Glutamatergic neuron (in vitro differentiated cells): ENCODE data around the gene SERPINA3. TPM values are rescaled to one million over a fixed set of nuclear protein-coding genes. Genes with fewer than 3 reads are reported as not detected.

ENCODE experiments used
- DNase-seq: peaks from one replicate; pipeline ENCODE4 v3.0.0; 2022
- H3K27ac Mint-ChIP-seq: one replicate; pipeline ENCODE4 v1.8.0; 2020; ENCODE audit warnings: mild to moderate bottlenecking, mixed read lengths, inconsistent platforms; ENCODE audit not compliant: unreplicated experiment
- H3K27me3 Mint-ChIP-seq: one replicate; pipeline ENCODE4 v1.8.0; 2020; ENCODE audit warnings: mild to moderate bottlenecking, moderate library complexity, mixed read lengths, inconsistent platforms; ENCODE audit not compliant: unreplicated experiment
- H3K36me3 Mint-ChIP-seq: one replicate; pipeline ENCODE4 v1.8.0; 2020; ENCODE audit warnings: mild to moderate bottlenecking, mixed read lengths, inconsistent platforms; ENCODE audit not compliant: unreplicated experiment
- H3K4me1 Mint-ChIP-seq: one replicate; pipeline ENCODE4 v1.8.0; 2020; ENCODE audit warnings: mild to moderate bottlenecking, low read depth, mixed read lengths, inconsistent platforms; ENCODE audit not compliant: unreplicated experiment
- H3K4me3 Mint-ChIP-seq: one replicate; pipeline ENCODE4 v1.8.0; 2020; ENCODE audit warnings: mild to moderate bottlenecking, mixed read lengths, inconsistent platforms; ENCODE audit not compliant: unreplicated experiment
- H3K9me3 Mint-ChIP-seq: one replicate; pipeline ENCODE4 v1.8.0; 2020; ENCODE audit warnings: mild to moderate bottlenecking, moderate library complexity, mixed read lengths, inconsistent platforms; ENCODE audit not compliant: unreplicated experiment
- total RNA-seq: library from RNA; stranded (reverse); fragmentation: NEBNext Ultra II Directional; extraction: Animal tissue kit (Norgen Biotek cat#: 25700); gene quantifications from one replicate; pipeline ENCODE4 v1.2.1, GENCODE V29; 2021; ENCODE audit not compliant: unreplicated experiment
- TF ChIP-seq, protein P1 (sequence below): fragments of 200-600 bp; sonication (generic); IDR thresholded peaks from one replicate; pipeline ENCODE4 v1.5.0; 2021; ENCODE audit not compliant: partially characterized antibody, unreplicated experiment

SERPINA3 gene
- total RNA-seq, 1 donor from 2014 or later, result not detected

GRCh38 chr14:94578712-94579111 is 33.5 kb upstream of the SERPINA3 start:
- TF ChIP-seq, protein P1, sequence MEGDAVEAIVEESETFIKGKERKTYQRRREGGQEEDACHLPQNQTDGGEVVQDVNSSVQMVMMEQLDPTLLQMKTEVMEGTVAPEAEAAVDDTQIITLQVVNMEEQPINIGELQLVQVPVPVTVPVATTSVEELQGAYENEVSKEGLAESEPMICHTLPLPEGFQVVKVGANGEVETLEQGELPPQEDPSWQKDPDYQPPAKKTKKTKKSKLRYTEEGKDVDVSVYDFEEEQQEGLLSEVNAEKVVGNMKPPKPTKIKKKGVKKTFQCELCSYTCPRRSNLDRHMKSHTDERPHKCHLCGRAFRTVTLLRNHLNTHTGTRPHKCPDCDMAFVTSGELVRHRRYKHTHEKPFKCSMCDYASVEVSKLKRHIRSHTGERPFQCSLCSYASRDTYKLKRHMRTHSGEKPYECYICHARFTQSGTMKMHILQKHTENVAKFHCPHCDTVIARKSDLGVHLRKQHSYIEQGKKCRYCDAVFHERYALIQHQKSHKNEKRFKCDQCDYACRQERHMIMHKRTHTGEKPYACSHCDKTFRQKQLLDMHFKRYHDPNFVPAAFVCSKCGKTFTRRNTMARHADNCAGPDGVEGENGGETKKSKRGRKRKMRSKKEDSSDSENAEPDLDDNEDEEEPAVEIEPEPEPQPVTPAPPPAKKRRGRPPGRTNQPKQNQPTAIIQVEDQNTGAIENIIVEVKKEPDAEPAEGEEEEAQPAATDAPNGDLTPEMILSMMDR, result no peak
- H3K27ac Mint-ChIP-seq, result no peak overlapping the region
- no peaks in the 10 kb centered on the region for H3K27me3 Mint-ChIP-seq
- H3K4me3 Mint-ChIP-seq, result no peak overlapping the region
- H3K4me1 Mint-ChIP-seq, result no peaks in the 10 kb centered on the region
- no peaks in the 10 kb centered on the region for H3K9me3 Mint-ChIP-seq
- peak; percentile 0 for DNase-seq
- H3K36me3 Mint-ChIP-seq, result no peaks in the 10 kb centered on the region

DNA sequence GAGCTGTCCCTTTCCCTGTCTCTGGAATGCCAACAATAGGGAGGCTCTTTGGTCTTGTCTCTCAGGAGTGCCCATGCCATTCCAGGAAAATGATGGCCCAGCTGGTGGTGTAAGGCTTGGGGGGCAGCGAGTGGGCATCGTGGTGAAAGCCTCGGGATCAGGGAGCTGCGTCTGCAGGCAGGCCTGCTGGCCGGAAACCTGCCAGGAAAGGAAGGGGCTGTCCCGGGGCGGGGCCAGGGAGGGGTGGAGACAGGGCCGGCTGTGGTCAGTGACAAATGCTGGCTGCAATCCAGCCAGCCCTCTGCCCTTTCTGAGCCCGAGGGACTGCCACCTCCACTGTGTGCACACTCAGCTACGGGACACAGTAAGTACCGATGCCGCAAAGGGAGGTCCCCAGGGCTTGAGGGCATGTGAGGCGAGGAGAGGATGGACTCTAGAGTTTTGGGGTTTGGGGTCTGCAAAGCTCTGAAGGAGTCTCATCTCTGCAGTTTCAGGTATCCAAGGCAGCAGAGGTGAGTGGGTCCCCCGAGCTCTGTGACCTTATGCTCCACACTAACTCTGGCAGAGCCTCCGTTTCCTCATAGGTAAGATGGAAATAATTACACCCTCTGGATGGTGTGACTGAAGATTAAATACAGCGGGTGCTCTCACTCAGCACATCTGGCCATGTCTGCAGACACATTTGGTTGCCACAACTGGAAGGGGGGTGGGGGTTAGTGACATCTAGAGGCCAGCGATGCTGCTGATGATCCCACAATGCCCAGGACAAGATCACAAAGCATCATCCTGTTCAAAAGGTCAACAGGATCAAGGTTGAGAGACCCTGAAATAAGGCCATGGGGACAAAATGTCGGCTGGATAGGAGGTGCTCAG is 30.8 kb upstream of the SERPINA3 start, which contains the start of gene SERPINA5:
Gene SERPINA5, plus strand, starts transcription at position 300 of the 873 bp plus-strand sequence. CDS start 5,937 bp downstream, outside the sequence.
- peaks cover 3% of the 10 kb centered on the region for H3K27me3 Mint-ChIP-seq
- no peaks in the 10 kb centered on the region for H3K4me1 Mint-ChIP-seq
- no peak within 1 kb of the TSS for H3K4me3 Mint-ChIP-seq
- peaks cover 6% of the 10 kb centered on the region for H3K36me3 Mint-ChIP-seq
- no peaks in the 10 kb centered on the region for H3K9me3 Mint-ChIP-seq
- no peak within 1 kb of the TSS for H3K27ac Mint-ChIP-seq
- TF ChIP-seq, protein P1, result no peak
- peak; percentile 24 for DNase-seq

DNA sequence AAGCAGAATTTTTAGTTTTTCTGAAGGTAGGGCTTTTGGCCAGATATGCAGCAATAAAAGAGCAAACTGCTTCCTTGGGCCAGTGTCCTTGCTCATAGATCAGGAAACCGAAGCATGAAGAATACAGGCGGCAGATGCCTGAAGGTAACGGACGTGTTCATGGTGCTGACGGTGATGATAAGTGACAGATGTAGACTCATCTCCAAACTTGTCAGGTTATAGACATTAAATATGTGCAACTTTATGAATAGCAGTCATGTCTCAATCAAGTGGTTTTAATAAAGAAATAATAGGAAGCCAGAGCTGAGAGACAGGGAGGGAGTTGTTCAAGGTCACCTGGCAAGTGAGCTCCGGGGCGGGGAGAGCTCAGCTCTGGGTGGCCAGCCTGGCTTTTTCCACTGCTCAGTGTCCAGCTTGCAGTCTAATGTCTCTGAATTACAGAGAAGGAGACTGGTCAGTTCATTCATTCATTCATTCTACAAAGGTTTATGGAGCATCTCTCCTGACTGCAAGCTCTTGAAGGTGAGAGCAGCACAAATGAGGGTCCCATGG is 29.9 kb upstream of the SERPINA3 start:
- Mint-ChIP-seq H3K9me3 (no peaks in the 10 kb centered on the region), H3K27ac (no peak overlapping the region), H3K36me3 (peaks cover 8% of the 10 kb centered on the region), H3K27me3 (peaks cover 4% of the 10 kb centered on the region), H3K4me1 (no peaks in the 10 kb centered on the region), H3K4me3 (no peak overlapping the region)
- TF ChIP-seq, protein P1, result no peak
- DNase-seq, result peak; percentile 0

- Mint-ChIP-seq H3K27me3 (peaks cover 4% of the 10 kb centered on the region), H3K4me1 (no peaks in the 10 kb centered on the region), H3K4me3 (no peak overlapping the region), H3K36me3 (peaks cover 8% of the 10 kb centered on the region), H3K9me3 (no peaks in the 10 kb centered on the region), H3K27ac (no peak overlapping the region)
- DNase-seq, result peak; percentile 0
- TF ChIP-seq, protein P1, result no peak
These were observed 29.3 kb upstream of the SERPINA3 start for GRCh38 chr14:94582851-94583250.

GRCh38 chr14:94583557-94583956 is 28.6 kb upstream of the SERPINA3 start:
- TF ChIP-seq, protein P1, result no peak
- H3K27me3 Mint-ChIP-seq, result peaks cover 4% of the 10 kb centered on the region

More at GRCh38 chr14:94583557-94583956, 28.6 kb upstream of the SERPINA3 start:
- Mint-ChIP-seq H3K4me1 (no peaks in the 10 kb centered on the region), H3K4me3 (no peak overlapping the region), H3K36me3 (peaks cover 8% of the 10 kb centered on the region), H3K27ac (no peak overlapping the region), H3K9me3 (peaks cover 2% of the 10 kb centered on the region)
- DNase-seq, result peak; percentile 1
